HepG2 (cell line): ENCODE data around the gene CRIM1. TPM values are rescaled to one million over a fixed set of nuclear protein-coding genes. Genes with fewer than 3 reads are reported as not detected.

ENCODE experiments used
- CEBPG ChIP-seq: IDR thresholded peaks from 2 replicates; pipeline ENCODE4 v1.6.1; 2016
- CENPT ChIP-seq: sonication (generic); formaldehyde crosslinking; IDR thresholded peaks from 2 replicates; pipeline ENCODE4 v1.8.0; 2022; ENCODE audit warnings: low read depth, mild to moderate bottlenecking, moderate library complexity, missing genetic modification reagents
- KDM5A ChIP-seq: fragments of 200-600 bp; sonication (generic); IDR thresholded peaks from 2 replicates; pipeline ENCODE4 v1.7.0; 2018; ENCODE audit warnings: antibody characterized with exemption, mild to moderate bottlenecking, low read length, borderline replicate concordance
- MBNL3 ChIP-seq: fragments of 250-450 bp; sonication (Bioruptor Pico); conservative IDR thresholded peaks from 2 replicates; pipeline ENCODE4 v1.8.0; 2022; ENCODE audit warnings: mild to moderate bottlenecking, inconsistent platforms
- MIER2 ChIP-seq: IDR thresholded peaks from 2 replicates; pipeline ENCODE4 v1.6.1; 2016; ENCODE audit warnings: missing biosample characterization, missing genetic modification reagents
- MLLT10 ChIP-seq: sonication (generic); formaldehyde crosslinking; IDR thresholded peaks from 2 replicates; pipeline ENCODE4 v1.4.0; 2020; ENCODE audit warnings: missing genetic modification reagents
- MZF1 ChIP-seq: sonication (generic); formaldehyde crosslinking; IDR thresholded peaks from 2 replicates; pipeline ENCODE4 v1.8.1; 2023; ENCODE audit warnings: mild to moderate bottlenecking, missing genetic modification reagents, borderline replicate concordance
- NFATC3 ChIP-seq: sonication (generic); formaldehyde crosslinking; IDR thresholded peaks from 2 replicates; pipeline ENCODE4 v1.5.1; 2020; ENCODE audit warnings: mild to moderate bottlenecking, missing genetic modification reagents
- SMAD1 ChIP-seq: sonication (generic); formaldehyde crosslinking; IDR thresholded peaks from 2 replicates; pipeline ENCODE4 v1.4.0; 2020; ENCODE audit warnings: missing genetic modification reagents, low read depth, mild to moderate bottlenecking, borderline replicate concordance
- SMC3 ChIP-seq: IDR thresholded peaks from 2 replicates; pipeline ENCODE4 v1.6.1; 2011; ENCODE audit warnings: low read length, improper control_type of control experiment
- WIZ ChIP-seq: sonication (generic); formaldehyde crosslinking; IDR thresholded peaks from 2 replicates; pipeline ENCODE4 v1.5.1; 2020; ENCODE audit warnings: mild to moderate bottlenecking, missing genetic modification reagents
- ZNF230 ChIP-seq: sonication (generic); formaldehyde crosslinking; IDR thresholded peaks from 2 replicates; pipeline ENCODE4 v1.4.0; 2020; ENCODE audit warnings: mild to moderate bottlenecking, missing genetic modification reagents
- ZNF451 ChIP-seq: sonication (generic); formaldehyde crosslinking; IDR thresholded peaks from 2 replicates; pipeline ENCODE4 v1.5.0; 2020; ENCODE audit warnings: mild to moderate bottlenecking, missing genetic modification reagents
- ZNF550 ChIP-seq: sonication (generic); formaldehyde crosslinking; IDR thresholded peaks from 2 replicates; pipeline ENCODE4 v1.4.0; 2020; ENCODE audit warnings: mild to moderate bottlenecking, missing genetic modification reagents, borderline replicate concordance
- ZNF816 ChIP-seq: sonication (generic); formaldehyde crosslinking; IDR thresholded peaks from 2 replicates; pipeline ENCODE4 v1.8.0; 2022; ENCODE audit warnings: missing genetic modification reagents, mild to moderate bottlenecking, borderline replicate concordance
- ZZZ3 ChIP-seq: sonication (generic); formaldehyde crosslinking; IDR thresholded peaks from 2 replicates; pipeline ENCODE4 v1.4.0; 2020; ENCODE audit warnings: missing genetic modification reagents, mild to moderate bottlenecking, borderline replicate concordance
- polyA plus RNA-seq, 8 experiments: library from polyadenylated mRNA; depleted of rRNA in 3 of 8; stranded (reverse) in 7 of 8; unstranded in 1 of 8; fragments of >200 nt; fragmentation: Illumina TruSeq in 4 of 8; extraction: Trizol in 4 of 8; gene quantifications; 2 replicates each; pipeline versions ENCODE4 v1.2.1 to v1.2.3, GENCODE V29; 2011 to 2016; ENCODE audit warnings: low read depth in 4 of 8, missing spikeins in 1 of 8, mixed read lengths in 1 of 8; ENCODE audit not compliant: insufficient read depth in 1 of 8
- total RNA-seq, 5 experiments: library from RNA; depleted of rRNA; stranded (reverse); fragments of >200 nt; fragmentation: Illumina TruSeq; extraction: Trizol; gene quantifications; 2 replicates each; pipeline ENCODE4 v1.2.3, GENCODE V29; 2016; ENCODE audit warnings: low read depth in 1 of 5
- TF ChIP-seq, protein P1 (sequence below): sonication (generic); formaldehyde crosslinking; IDR thresholded peaks from 2 replicates; pipeline ENCODE4 v1.4.0; 2020; ENCODE audit warnings: missing genetic modification reagents; ENCODE audit errors: not compliant biosample characterization
- TF ChIP-seq, protein P2 (sequence below): sonication (generic); formaldehyde crosslinking; IDR thresholded peaks from 2 replicates; pipeline ENCODE4 v1.4.0; 2020; ENCODE audit warnings: missing genetic modification reagents, mild to moderate bottlenecking, borderline replicate concordance
- TF ChIP-seq, protein P3 (sequence below): sonication (generic); formaldehyde crosslinking; IDR thresholded peaks from 2 replicates; pipeline ENCODE4 v1.5.1; 2020; ENCODE audit warnings: mild to moderate bottlenecking, missing genetic modification reagents, borderline replicate concordance
- TF ChIP-seq, protein P4 (sequence below), 2 experiments: fragments of 450-650 bp in 1 of 2; sonication (generic) in 1 of 2; formaldehyde crosslinking; IDR thresholded peaks; 2 replicates each; pipeline versions ENCODE4 v1.5.0 to v1.8.0; 2020 to 2022; ENCODE audit warnings: mild to moderate bottlenecking in 1 of 2, missing genetic modification reagents in 1 of 2
- TF ChIP-seq, protein P5 (sequence below): sonication (generic); formaldehyde crosslinking; conservative IDR thresholded peaks from 2 replicates; pipeline ENCODE4 v1.5.0; 2020; ENCODE audit warnings: missing genetic modification reagents

Gene CRIM1
- total and polyA plus RNA-seq, 2 of the 13 experiments (the other 11 are each of a cell fraction or from before 2014, with no cell fraction given) = 39.1 to 69.9 TPM

DNA sequence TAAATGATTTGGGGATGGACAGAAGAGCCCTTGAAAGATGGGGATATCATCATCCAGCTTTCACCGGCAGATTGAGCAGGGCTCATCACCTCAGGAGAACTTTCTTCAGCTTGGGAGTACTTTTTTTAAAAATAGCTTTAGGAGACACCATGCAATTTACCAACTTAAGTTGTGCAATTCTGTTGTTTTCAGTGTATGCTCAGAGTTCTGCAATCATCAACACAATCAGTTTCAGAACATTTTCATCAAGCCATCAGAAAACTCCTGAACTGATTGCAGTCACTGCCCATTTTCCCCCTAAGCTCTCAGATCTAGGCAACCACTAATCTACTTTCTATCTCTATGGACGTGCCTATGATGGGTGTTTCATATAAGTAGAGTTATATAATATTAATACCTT lies 117.7 kb downstream of the CRIM1 start (continued):
- TF ChIP-seq CENPT (no peak), WIZ (no peak), ZNF230 (CRISPR knock-in tag) (no peak), ZNF816 (CRISPR knock-in tag) (no peak), MBNL3 (CRISPR knock-in tag) (no peak), MIER2 (CRISPR knock-in tag) (no peak), SMAD1 (CRISPR knock-in tag) (no peak), ZNF550 (CRISPR knock-in tag) (no peak), CEBPG (CRISPR knock-in tag) (peak; percentile 84), KDM5A (no peak), SMC3 (no peak), MZF1 (no peak), MLLT10 (CRISPR knock-in tag) (no peak), ZZZ3 (CRISPR knock-in tag) (no peak), ZNF451 (CRISPR knock-in tag) (no peak), NFATC3 (CRISPR knock-in tag) (no peak)
- TF ChIP-seq, protein P1, sequence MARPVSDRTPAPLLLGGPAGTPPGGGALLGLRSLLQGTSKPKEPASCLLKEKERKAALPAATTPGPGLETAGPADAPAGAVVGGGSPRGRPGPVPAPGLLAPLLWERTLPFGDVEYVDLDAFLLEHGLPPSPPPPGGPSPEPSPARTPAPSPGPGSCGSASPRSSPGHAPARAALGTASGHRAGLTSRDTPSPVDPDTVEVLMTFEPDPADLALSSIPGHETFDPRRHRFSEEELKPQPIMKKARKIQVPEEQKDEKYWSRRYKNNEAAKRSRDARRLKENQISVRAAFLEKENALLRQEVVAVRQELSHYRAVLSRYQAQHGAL (CRISPR knock-in tag) = no peak
- TF ChIP-seq, protein P2, sequence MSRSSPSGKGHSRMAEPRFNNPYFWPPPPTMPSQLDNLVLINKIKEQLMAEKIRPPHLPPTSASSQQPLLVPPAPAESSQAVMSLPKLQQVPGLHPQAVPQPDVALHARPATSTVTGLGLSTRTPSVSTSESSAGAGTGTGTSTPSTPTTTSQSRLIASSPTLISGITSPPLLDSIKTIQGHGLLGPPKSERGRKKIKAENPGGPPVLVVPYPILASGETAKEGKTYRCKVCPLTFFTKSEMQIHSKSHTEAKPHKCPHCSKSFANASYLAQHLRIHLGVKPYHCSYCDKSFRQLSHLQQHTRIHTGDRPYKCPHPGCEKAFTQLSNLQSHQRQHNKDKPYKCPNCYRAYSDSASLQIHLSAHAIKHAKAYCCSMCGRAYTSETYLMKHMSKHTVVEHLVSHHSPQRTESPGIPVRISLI (CRISPR knock-in tag) = no peak
- TF ChIP-seq, protein P3, sequence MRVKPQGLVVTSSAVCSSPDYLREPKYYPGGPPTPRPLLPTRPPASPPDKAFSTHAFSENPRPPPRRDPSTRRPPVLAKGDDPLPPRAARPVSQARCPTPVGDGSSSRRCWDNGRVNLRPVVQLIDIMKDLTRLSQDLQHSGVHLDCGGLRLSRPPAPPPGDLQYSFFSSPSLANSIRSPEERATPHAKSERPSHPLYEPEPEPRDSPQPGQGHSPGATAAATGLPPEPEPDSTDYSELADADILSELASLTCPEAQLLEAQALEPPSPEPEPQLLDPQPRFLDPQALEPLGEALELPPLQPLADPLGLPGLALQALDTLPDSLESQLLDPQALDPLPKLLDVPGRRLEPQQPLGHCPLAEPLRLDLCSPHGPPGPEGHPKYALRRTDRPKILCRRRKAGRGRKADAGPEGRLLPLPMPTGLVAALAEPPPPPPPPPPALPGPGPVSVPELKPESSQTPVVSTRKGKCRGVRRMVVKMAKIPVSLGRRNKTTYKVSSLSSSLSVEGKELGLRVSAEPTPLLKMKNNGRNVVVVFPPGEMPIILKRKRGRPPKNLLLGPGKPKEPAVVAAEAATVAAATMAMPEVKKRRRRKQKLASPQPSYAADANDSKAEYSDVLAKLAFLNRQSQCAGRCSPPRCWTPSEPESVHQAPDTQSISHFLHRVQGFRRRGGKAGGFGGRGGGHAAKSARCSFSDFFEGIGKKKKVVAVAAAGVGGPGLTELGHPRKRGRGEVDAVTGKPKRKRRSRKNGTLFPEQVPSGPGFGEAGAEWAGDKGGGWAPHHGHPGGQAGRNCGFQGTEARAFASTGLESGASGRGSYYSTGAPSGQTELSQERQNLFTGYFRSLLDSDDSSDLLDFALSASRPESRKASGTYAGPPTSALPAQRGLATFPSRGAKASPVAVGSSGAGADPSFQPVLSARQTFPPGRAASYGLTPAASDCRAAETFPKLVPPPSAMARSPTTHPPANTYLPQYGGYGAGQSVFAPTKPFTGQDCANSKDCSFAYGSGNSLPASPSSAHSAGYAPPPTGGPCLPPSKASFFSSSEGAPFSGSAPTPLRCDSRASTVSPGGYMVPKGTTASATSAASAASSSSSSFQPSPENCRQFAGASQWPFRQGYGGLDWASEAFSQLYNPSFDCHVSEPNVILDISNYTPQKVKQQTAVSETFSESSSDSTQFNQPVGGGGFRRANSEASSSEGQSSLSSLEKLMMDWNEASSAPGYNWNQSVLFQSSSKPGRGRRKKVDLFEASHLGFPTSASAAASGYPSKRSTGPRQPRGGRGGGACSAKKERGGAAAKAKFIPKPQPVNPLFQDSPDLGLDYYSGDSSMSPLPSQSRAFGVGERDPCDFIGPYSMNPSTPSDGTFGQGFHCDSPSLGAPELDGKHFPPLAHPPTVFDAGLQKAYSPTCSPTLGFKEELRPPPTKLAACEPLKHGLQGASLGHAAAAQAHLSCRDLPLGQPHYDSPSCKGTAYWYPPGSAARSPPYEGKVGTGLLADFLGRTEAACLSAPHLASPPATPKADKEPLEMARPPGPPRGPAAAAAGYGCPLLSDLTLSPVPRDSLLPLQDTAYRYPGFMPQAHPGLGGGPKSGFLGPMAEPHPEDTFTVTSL = no peak
- TF ChIP-seq, protein P4, sequence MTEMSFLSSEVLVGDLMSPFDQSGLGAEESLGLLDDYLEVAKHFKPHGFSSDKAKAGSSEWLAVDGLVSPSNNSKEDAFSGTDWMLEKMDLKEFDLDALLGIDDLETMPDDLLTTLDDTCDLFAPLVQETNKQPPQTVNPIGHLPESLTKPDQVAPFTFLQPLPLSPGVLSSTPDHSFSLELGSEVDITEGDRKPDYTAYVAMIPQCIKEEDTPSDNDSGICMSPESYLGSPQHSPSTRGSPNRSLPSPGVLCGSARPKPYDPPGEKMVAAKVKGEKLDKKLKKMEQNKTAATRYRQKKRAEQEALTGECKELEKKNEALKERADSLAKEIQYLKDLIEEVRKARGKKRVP (CRISPR knock-in tag; IDR thresholded peaks at IDR 0.05) = peak in 1 of 2 experiments; percentile 39; a peak in 1 of 4 replicates
- TF ChIP-seq, protein P5, sequence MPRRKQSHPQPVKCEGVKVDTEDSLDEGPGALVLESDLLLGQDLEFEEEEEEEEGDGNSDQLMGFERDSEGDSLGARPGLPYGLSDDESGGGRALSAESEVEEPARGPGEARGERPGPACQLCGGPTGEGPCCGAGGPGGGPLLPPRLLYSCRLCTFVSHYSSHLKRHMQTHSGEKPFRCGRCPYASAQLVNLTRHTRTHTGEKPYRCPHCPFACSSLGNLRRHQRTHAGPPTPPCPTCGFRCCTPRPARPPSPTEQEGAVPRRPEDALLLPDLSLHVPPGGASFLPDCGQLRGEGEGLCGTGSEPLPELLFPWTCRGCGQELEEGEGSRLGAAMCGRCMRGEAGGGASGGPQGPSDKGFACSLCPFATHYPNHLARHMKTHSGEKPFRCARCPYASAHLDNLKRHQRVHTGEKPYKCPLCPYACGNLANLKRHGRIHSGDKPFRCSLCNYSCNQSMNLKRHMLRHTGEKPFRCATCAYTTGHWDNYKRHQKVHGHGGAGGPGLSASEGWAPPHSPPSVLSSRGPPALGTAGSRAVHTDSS (CRISPR knock-in tag) = no peak
